Prostate gland (tissue), 2 donors: ENCODE data around the gene SLC22A12. TPM values are rescaled to one million over a fixed set of nuclear protein-coding genes. Genes with fewer than 3 reads are reported as not detected.

Experiments used
- DNase-seq: peaks from one replicate; pipeline ENCODE4 v3.0.0-alpha.2; 2019; ENCODE audit warnings: low spot score
- H3K27ac ChIP-seq, 2 donors: fragments of 200-600 bp; sonication (generic); 2 replicates each; pipeline ENCODE4 v1.5.1; 2017 to 2019
- H3K27me3 ChIP-seq: fragments of 200-600 bp; sonication (generic); replicated peaks from 2 replicates; pipeline ENCODE4 v1.5.1; 2019; ENCODE audit not compliant: insufficient read depth
- H3K36me3 ChIP-seq, 2 donors: fragments of 200-600 bp; sonication (generic); 1 replicate in 1 of 2; 2 replicates in 1 of 2; pipeline versions ENCODE4 v1.5.1 to v1.8.1; 2017 to 2019
- H3K4me1 ChIP-seq: fragments of 200-600 bp; sonication (generic); replicated peaks from 2 replicates; pipeline ENCODE4 v1.5.1; 2019
- H3K4me3 ChIP-seq, 2 donors: fragments of 200-600 bp; sonication (generic); 2 replicates each; pipeline ENCODE4 v1.5.1; 2017 to 2019
- H3K9me3 ChIP-seq: fragments of 200-600 bp; sonication (generic); 2 replicates; pipeline ENCODE4 v1.5.1; 2017
- POLR2A ChIP-seq: fragments of 450-650 bp; IDR thresholded peaks from one replicate; pipeline ENCODE4 v1.6.1; 2016; ENCODE audit warnings: antibody characterized with exemption, mild to moderate bottlenecking
- POLR2AphosphoS5 ChIP-seq: sonication (generic); formaldehyde crosslinking; IDR thresholded peaks from one replicate; pipeline ENCODE4 v1.6.1; 2017; ENCODE audit warnings: antibody characterized with exemption
- WGBS: methylation state at CpG from one replicate; pipeline ENCODE4 v1.1.5; 2018; 5-methylcytosine and 5-hydroxymethylcytosine counted together
- intact Hi-C: fragments of 100-400 bp; cut with DNase I; formaldehyde crosslinking; loops from one replicate; pipeline ENCODE4 v1.14.2; 2022
- total RNA-seq, 2 donors: library from RNA; depleted of rRNA; stranded (reverse); fragments of >200 nt; gene quantifications; one replicate each; pipeline ENCODE4 v1.1.0, GENCODE V29; 2016
- TF ChIP-seq, protein P1 (sequence below), 4 experiments: fragments of 200-600 bp in 2 of 4; fragments of 450-650 bp in 2 of 4; sonication (generic) in 2 of 4; IDR thresholded peaks; 1 replicate in 3 of 4; 2 replicates in 1 of 4; pipeline ENCODE4 v1.5.1; 2016 to 2019; ENCODE audit warnings: antibody characterized with exemption in 4 of 4, mild to moderate bottlenecking in 2 of 4, moderate library complexity in 2 of 4

Gene SLC22A12
- total RNA-seq, 2 donors from 2014 or later, result not detected

DNA sequence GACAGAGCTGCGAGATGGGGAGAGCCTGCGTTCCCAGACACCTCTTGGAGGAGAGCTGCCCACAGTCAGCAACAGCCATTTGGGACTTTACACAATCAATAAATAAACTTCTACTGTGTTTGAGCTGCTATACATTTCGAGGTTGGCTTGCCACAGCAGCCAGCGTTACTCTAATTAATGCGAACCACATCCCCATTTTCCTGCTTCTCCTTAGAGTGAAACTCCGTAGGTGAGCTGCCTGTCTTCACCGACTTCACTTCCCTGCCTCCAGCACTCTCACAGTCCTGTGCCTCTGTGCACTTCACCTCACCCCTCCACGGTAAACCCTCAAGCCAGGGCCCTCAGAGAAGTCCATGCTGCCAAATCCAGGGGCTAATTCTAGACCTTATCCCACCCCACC, 5.9 kb upstream of the SLC22A12 start:
- 60% methylated on average over 8 of the region's 8 CpGs for WGBS
- Histone ChIP-seq H3K9me3 (no peaks in the 10 kb centered on the region), H3K27me3 (no peaks in the 10 kb centered on the region), H3K4me3 (no peak overlapping the region), H3K4me1 (no peaks in the 10 kb centered on the region), H3K27ac (no peak overlapping the region), H3K36me3 (no peaks in the 10 kb centered on the region)
- intact Hi-C loops, result no loop called here
- no peak for TF ChIP-seq POLR2A
- TF ChIP-seq, protein P1, sequence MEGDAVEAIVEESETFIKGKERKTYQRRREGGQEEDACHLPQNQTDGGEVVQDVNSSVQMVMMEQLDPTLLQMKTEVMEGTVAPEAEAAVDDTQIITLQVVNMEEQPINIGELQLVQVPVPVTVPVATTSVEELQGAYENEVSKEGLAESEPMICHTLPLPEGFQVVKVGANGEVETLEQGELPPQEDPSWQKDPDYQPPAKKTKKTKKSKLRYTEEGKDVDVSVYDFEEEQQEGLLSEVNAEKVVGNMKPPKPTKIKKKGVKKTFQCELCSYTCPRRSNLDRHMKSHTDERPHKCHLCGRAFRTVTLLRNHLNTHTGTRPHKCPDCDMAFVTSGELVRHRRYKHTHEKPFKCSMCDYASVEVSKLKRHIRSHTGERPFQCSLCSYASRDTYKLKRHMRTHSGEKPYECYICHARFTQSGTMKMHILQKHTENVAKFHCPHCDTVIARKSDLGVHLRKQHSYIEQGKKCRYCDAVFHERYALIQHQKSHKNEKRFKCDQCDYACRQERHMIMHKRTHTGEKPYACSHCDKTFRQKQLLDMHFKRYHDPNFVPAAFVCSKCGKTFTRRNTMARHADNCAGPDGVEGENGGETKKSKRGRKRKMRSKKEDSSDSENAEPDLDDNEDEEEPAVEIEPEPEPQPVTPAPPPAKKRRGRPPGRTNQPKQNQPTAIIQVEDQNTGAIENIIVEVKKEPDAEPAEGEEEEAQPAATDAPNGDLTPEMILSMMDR (IDR thresholded peaks at IDR 0.05), result no peak
- no peak for TF ChIP-seq POLR2AphosphoS5
- no peak for DNase-seq

DNA sequence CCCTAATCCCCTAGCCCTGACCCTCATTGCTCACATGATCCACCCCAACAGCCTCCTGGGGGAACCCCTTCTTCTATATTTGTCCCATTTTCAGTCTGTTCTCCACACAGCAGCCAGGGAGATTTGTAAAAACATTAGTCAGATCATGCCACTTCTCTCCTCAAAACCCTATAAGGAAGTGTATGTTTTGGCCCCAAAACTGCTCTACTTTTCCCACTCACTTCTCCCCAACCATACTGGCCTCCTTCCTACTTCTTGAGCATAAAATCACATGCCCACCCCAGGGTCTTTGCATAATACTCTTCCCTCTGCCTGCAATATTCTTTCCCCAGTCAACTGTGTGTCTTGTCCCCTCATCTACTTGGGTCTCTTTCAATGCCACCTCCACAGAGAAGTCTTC, 4.7 kb upstream of the SLC22A12 start:
- no peak overlapping the region for H3K27ac ChIP-seq
- intact Hi-C loops, result no loop called here
- no peaks in the 10 kb centered on the region for H3K36me3 ChIP-seq
- DNase-seq, result no peak
- no peaks in the 10 kb centered on the region for H3K9me3 ChIP-seq
- no peaks in the 10 kb centered on the region for H3K4me1 ChIP-seq
- TF ChIP-seq, protein P1 (IDR thresholded peaks at IDR 0.05), result no peak
- TF ChIP-seq POLR2A, result no peak
- TF ChIP-seq POLR2AphosphoS5, result no peak
- no peak overlapping the region for H3K4me3 ChIP-seq
- no peaks in the 10 kb centered on the region for H3K27me3 ChIP-seq

GRCh38 chr11:64588701-64589100, 2.3 kb upstream of the SLC22A12 start:
- intact Hi-C loops, result no loop called here
- DNase-seq, result no peak
- no peaks in the 10 kb centered on the region for H3K36me3 ChIP-seq
- no peak overlapping the region for H3K27ac ChIP-seq
- H3K4me3 ChIP-seq, result no peak overlapping the region
- no peaks in the 10 kb centered on the region for H3K4me1 ChIP-seq
- 85% methylated on average over 2 of the region's 2 CpGs for WGBS
- no peaks in the 10 kb centered on the region for H3K9me3 ChIP-seq
- H3K27me3 ChIP-seq, result no peaks in the 10 kb centered on the region
- TF ChIP-seq POLR2AphosphoS5 (no peak), POLR2A (no peak)
- TF ChIP-seq, protein P1 (IDR thresholded peaks at IDR 0.05), result no peak

GRCh38 chr11:64591257-64592233, 525 bp downstream of the SLC22A12 start:
- Histone ChIP-seq H3K9me3 (no peaks in the 10 kb centered on the region), H3K27ac (no peak overlapping the region), H3K4me1 (no peaks in the 10 kb centered on the region), H3K27me3 (no peaks in the 10 kb centered on the region), H3K36me3 (no peaks in the 10 kb centered on the region), H3K4me3 (no peak overlapping the region)
- TF ChIP-seq, protein P1 (IDR thresholded peaks at IDR 0.05), result no peak
- TF ChIP-seq POLR2AphosphoS5 (no peak), POLR2A (no peak)
- WGBS, result 83% methylated on average over 32 of the region's 36 CpGs
- intact Hi-C loops, result no loop called here
- no peak for DNase-seq

DNA sequence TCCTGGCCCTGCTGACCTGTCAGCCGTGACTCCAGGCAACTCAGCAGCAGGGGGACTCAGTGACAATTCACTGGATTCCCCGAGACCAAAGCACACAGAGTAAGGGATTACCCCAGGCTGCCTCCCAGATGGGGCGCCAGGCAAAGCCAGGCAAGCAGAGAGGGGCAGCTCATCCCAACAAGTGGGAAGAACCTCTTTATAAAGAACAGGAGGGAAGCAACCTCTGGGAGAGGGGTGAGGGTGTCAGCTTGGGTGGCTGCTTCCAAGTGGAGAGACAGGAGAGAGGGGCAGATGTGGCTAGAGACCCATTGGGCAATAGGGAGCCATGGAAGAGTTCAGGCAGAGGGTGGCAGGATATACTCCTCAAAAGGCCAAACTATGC, 1.2 kb downstream of the SLC22A12 start:
- WGBS, result 82% methylated on average over 3 of the region's 3 CpGs
- H3K27me3 ChIP-seq, result no peaks in the 10 kb centered on the region
- H3K9me3 ChIP-seq, result no peaks in the 10 kb centered on the region
- no peak overlapping the region for H3K27ac ChIP-seq
- no peaks in the 10 kb centered on the region for H3K4me1 ChIP-seq
- no peaks in the 10 kb centered on the region for H3K36me3 ChIP-seq
- H3K4me3 ChIP-seq, result no peak overlapping the region
- intact Hi-C loops, result no loop called here
- TF ChIP-seq, protein P1 (IDR thresholded peaks at IDR 0.05), result no peak
- TF ChIP-seq POLR2A, result no peak
- TF ChIP-seq POLR2AphosphoS5, result no peak
- DNase-seq, result no peak
